H9 (cell line): ENCODE measurements around the gene TBC1D19. TPM values are rescaled to one million over a fixed set of nuclear protein-coding genes. Genes with fewer than 3 reads are reported as not detected.

ENCODE experiments used
- DNase-seq: peaks from one replicate; pipeline ENCODE4 v3.0.0-alpha.2; 2017
- H2AFZ ChIP-seq: one replicate; pipeline ENCODE4 v1.6.1; 2013; ENCODE audit warnings: mild to moderate bottlenecking, low read length, control low read depth, moderate library complexity
- H2AK5ac ChIP-seq: 2 replicates; pipeline ENCODE4 v1.6.1; 2013; ENCODE audit warnings: low read length, control low read depth, mixed read lengths; ENCODE audit not compliant: insufficient read length
- H2BK120ac ChIP-seq: one replicate; pipeline ENCODE4 v1.6.1; 2013; ENCODE audit warnings: low read depth, mild to moderate bottlenecking, low read length, control low read depth, inconsistent platforms; ENCODE audit not compliant: poor library complexity, severe bottlenecking
- H2BK12ac ChIP-seq: 2 replicates; pipeline ENCODE4 v1.6.1; 2013; ENCODE audit warnings: low read length, control low read depth, mixed read lengths, low read depth; ENCODE audit not compliant: insufficient read length
- H2BK15ac ChIP-seq: 2 replicates; pipeline ENCODE4 v1.6.1; 2013; ENCODE audit warnings: low read depth, low read length, control low read depth
- H2BK20ac ChIP-seq: one replicate; pipeline ENCODE4 v1.6.1; 2013; ENCODE audit warnings: low read depth, mild to moderate bottlenecking, low read length, control low read depth, inconsistent platforms; ENCODE audit not compliant: poor library complexity, severe bottlenecking
- H2BK5ac ChIP-seq: 2 replicates; pipeline ENCODE4 v1.6.1; 2013; ENCODE audit warnings: low read length, control low read depth, mixed read lengths; ENCODE audit not compliant: insufficient read length
- H3K14ac ChIP-seq: 2 replicates; pipeline ENCODE4 v1.6.1; 2013; ENCODE audit warnings: low read length, control low read depth; ENCODE audit not compliant: insufficient read depth
- H3K18ac ChIP-seq: 2 replicates; pipeline ENCODE4 v1.6.1; 2013; ENCODE audit warnings: low read depth, mild to moderate bottlenecking, mixed read lengths, low read length, control low read depth; ENCODE audit not compliant: insufficient read length
- H3K23ac ChIP-seq: 2 replicates; pipeline ENCODE4 v1.6.1; 2013; ENCODE audit warnings: low read length, control low read depth, mixed read lengths, low read depth; ENCODE audit not compliant: insufficient read length
- H3K23me2 ChIP-seq: 2 replicates; pipeline ENCODE4 v1.6.1; 2013; ENCODE audit warnings: low read depth, mild to moderate bottlenecking, mixed read lengths, low read length, control low read depth; ENCODE audit not compliant: insufficient read length, poor library complexity, severe bottlenecking
- H3K27ac ChIP-seq: 2 replicates; pipeline ENCODE4 v1.5.1; 2013; ENCODE audit warnings: low read length, control low read depth, mixed read lengths, low read depth; ENCODE audit not compliant: insufficient read length
- H3K27me3 ChIP-seq: 2 replicates; pipeline ENCODE4 v1.6.1; 2013; ENCODE audit warnings: low read length, control low read depth, inconsistent platforms; ENCODE audit not compliant: insufficient read depth
- H3K4ac ChIP-seq: 2 replicates; pipeline ENCODE4 v1.6.1; 2013; ENCODE audit warnings: low read depth, mild to moderate bottlenecking, control low read depth, inconsistent platforms, low read length, moderate library complexity
- H3K4me1 ChIP-seq: 2 replicates; pipeline ENCODE4 v1.6.1; 2013; ENCODE audit warnings: low read length, control low read depth, inconsistent platforms; ENCODE audit not compliant: insufficient read depth
- H3K4me2 ChIP-seq: 2 replicates; pipeline ENCODE4 v1.6.1; 2013; ENCODE audit warnings: low read length, control low read depth, mixed read lengths; ENCODE audit not compliant: insufficient read length, insufficient read depth
- H3K56ac ChIP-seq: 2 replicates; pipeline ENCODE4 v1.6.1; 2013; ENCODE audit warnings: low read depth, mild to moderate bottlenecking, mixed read lengths, low read length, control low read depth; ENCODE audit not compliant: insufficient read length
- H3K79me1 ChIP-seq: 2 replicates; pipeline ENCODE4 v1.6.1; 2013; ENCODE audit warnings: low read depth, mild to moderate bottlenecking, moderate library complexity, low read length, control low read depth, inconsistent platforms; ENCODE audit not compliant: insufficient read depth, poor library complexity, severe bottlenecking
- H3K79me2 ChIP-seq: 2 replicates; pipeline ENCODE4 v1.6.1; 2013; ENCODE audit warnings: low read length, control low read depth, inconsistent platforms; ENCODE audit not compliant: insufficient read depth
- H3K9ac ChIP-seq: 2 replicates; pipeline ENCODE4 v1.6.1; 2013; ENCODE audit warnings: low read length, control low read depth, mixed read lengths; ENCODE audit not compliant: insufficient read length; ENCODE audit errors: extremely low read depth
- H3K9me3 ChIP-seq: one replicate; pipeline ENCODE4 v1.6.1; 2013; ENCODE audit warnings: low read depth, low read length, inconsistent platforms; ENCODE audit not compliant: control insufficient read depth
- H3T11ph ChIP-seq: one replicate; pipeline ENCODE4 v1.6.1; 2013; ENCODE audit warnings: mild to moderate bottlenecking, low read length, control low read depth, inconsistent platforms
- H4K20me1 ChIP-seq: one replicate; pipeline ENCODE4 v1.6.1; 2013; ENCODE audit not compliant: control insufficient read depth, insufficient read length, insufficient read depth
- H4K5ac ChIP-seq: 2 replicates; pipeline ENCODE4 v1.6.1; 2013; ENCODE audit warnings: low read depth, mild to moderate bottlenecking, mixed read lengths, low read length, control low read depth; ENCODE audit not compliant: insufficient read length
- H4K8ac ChIP-seq: replicated peaks from 2 replicates; pipeline ENCODE4 v1.6.1; 2013; ENCODE audit warnings: low read length, control low read depth, mixed read lengths, low read depth; ENCODE audit not compliant: insufficient read length
- H4K91ac ChIP-seq: 2 replicates; pipeline ENCODE4 v1.6.1; 2013; ENCODE audit warnings: low read depth, mild to moderate bottlenecking, moderate library complexity, mixed read lengths, low read length, control low read depth; ENCODE audit not compliant: insufficient read length
- H3K27ac Mint-ChIP-seq, 3 experiments: 2 replicates in 2 of 3; 3 replicates in 1 of 3; pipeline ENCODE4 v1.8.0; 2020 to 2021; ENCODE audit warnings: mixed read lengths in 3 of 3, mild to moderate bottlenecking in 1 of 3, moderate library complexity in 1 of 3
- H3K27me3 Mint-ChIP-seq: 2 replicates; pipeline ENCODE4 v1.8.0; 2021; ENCODE audit warnings: low read depth, mild to moderate bottlenecking, moderate library complexity, mixed read lengths
- H3K36me3 Mint-ChIP-seq, 3 experiments: 2 replicates in 2 of 3; 3 replicates in 1 of 3; pipeline ENCODE4 v1.8.0; 2020 to 2021; ENCODE audit warnings: low read depth in 3 of 3, mixed read lengths in 3 of 3; ENCODE audit not compliant: insufficient read depth in 1 of 3
- H3K4me1 Mint-ChIP-seq, 2 experiments: 2 replicates each; pipeline ENCODE4 v1.8.0; 2020; ENCODE audit warnings: mixed read lengths in 2 of 2
- H3K4me3 Mint-ChIP-seq, 2 experiments: 2 replicates in 1 of 2; 3 replicates in 1 of 2; pipeline ENCODE4 v1.8.0; 2020 to 2021; ENCODE audit warnings: mild to moderate bottlenecking in 2 of 2, mixed read lengths in 2 of 2, moderate library complexity in 1 of 2
- H3K9me3 Mint-ChIP-seq, 2 experiments: 2 replicates in 1 of 2; 3 replicates in 1 of 2; pipeline ENCODE4 v1.8.0; 2020; ENCODE audit warnings: mild to moderate bottlenecking in 2 of 2, mixed read lengths in 2 of 2, moderate library complexity in 1 of 2
- CTCF ChIP-seq: fragments of 200-600 bp; sonication (generic); conservative IDR thresholded peaks from 3 replicates; pipeline ENCODE4 v1.8.0; 2021; ENCODE audit warnings: antibody characterized with exemption, mild to moderate bottlenecking
- WGBS: extraction: QIAGEN DNeasy Blood & Tissue Kit; methylation state at CpG from one replicate; pipeline ENCODE4 v1.1.7; 2013; ENCODE audit warnings: missing lambda C conversion rate, low lambda C conversion rate, mixed read lengths; ENCODE audit not compliant: insufficient read length; ENCODE audit errors: extremely low coverage; 5-methylcytosine and 5-hydroxymethylcytosine counted together
- total RNA-seq: library from RNA; stranded (reverse); gene quantifications from 2 replicates; pipeline ENCODE4 v1.2.1, GENCODE V29; 2021

The TBC1D19 gene
- total RNA-seq, 1 experiment from 2014 or later: 3.2 TPM

- H2BK15ac ChIP-seq: no peak overlapping the region
- H3K79me2 ChIP-seq: no peaks in the 10 kb centered on the region
- TF ChIP-seq CTCF: no peak
- H3K79me1 ChIP-seq: no peaks in the 10 kb centered on the region
- H2BK120ac ChIP-seq: no peak overlapping the region
- H4K5ac ChIP-seq: no peak overlapping the region
- no peaks in the 10 kb centered on the region for H3K27me3 ChIP-seq
- H3K56ac ChIP-seq: no peak overlapping the region
- no peak overlapping the region for H3K9ac ChIP-seq
- Mint-ChIP-seq H3K9me3 (no peaks in the 10 kb centered on the region; a peak in 2 of 5 replicates), H3K4me1 (no peaks in the 10 kb centered on the region; a peak in 1 of 4 replicates), H3K27ac (no peak overlapping the region), H3K36me3 (no peaks in the 10 kb centered on the region; a peak in 1 of 7 replicates), H3K4me3 (no peak overlapping the region), H3K27me3 (no peaks in the 10 kb centered on the region)
- whole genome bisulfite sequencing: no CpG with 5 or more reads among the region's 5 CpGs
- H3K14ac ChIP-seq: no peak overlapping the region
- H3K4me1 ChIP-seq: no peaks in the 10 kb centered on the region
- DNase-seq: no peak
- no peak overlapping the region for H2AK5ac ChIP-seq
- no peak overlapping the region for H2AFZ ChIP-seq
- H2BK12ac ChIP-seq: no peak overlapping the region
- H4K91ac ChIP-seq: no peak overlapping the region
- no peak overlapping the region for H3T11ph ChIP-seq
- no peak overlapping the region for H3K23ac ChIP-seq
- no peaks in the 10 kb centered on the region for H3K23me2 ChIP-seq
- H4K20me1 ChIP-seq: no peaks in the 10 kb centered on the region
- H2BK20ac ChIP-seq: no peak overlapping the region
- H3K9me3 ChIP-seq: no peaks in the 10 kb centered on the region
- H3K4ac ChIP-seq: no peak overlapping the region
- no peak overlapping the region for H2BK5ac ChIP-seq
- no peak overlapping the region for H3K18ac ChIP-seq
- no peak overlapping the region for H3K4me2 ChIP-seq
- H3K27ac ChIP-seq: no peak overlapping the region
- H4K8ac ChIP-seq: no peak overlapping the region
These were observed 188.4 kb downstream of the TBC1D19 start for GRCh38 chr4:26772096-26772873.
